DMS 273 treated with DMSO at 0.1 percent for 48 hours (cell line): ENCODE results near the gene ZNF595.
A peak's percentile ranks its signal among the peaks of the same experiment; 100 is the strongest.
"Not testable (repeated sequence)": the region's sequence is repeated elsewhere in the genome, so short reads cannot be mapped to it uniquely, and the experiment has no call there.

Experiments used
- DNase-seq: peaks from one replicate; lab custom pipeline; 2025; lab: John Stamatoyannopoulos, UW

Gene ZNF595

DNA sequence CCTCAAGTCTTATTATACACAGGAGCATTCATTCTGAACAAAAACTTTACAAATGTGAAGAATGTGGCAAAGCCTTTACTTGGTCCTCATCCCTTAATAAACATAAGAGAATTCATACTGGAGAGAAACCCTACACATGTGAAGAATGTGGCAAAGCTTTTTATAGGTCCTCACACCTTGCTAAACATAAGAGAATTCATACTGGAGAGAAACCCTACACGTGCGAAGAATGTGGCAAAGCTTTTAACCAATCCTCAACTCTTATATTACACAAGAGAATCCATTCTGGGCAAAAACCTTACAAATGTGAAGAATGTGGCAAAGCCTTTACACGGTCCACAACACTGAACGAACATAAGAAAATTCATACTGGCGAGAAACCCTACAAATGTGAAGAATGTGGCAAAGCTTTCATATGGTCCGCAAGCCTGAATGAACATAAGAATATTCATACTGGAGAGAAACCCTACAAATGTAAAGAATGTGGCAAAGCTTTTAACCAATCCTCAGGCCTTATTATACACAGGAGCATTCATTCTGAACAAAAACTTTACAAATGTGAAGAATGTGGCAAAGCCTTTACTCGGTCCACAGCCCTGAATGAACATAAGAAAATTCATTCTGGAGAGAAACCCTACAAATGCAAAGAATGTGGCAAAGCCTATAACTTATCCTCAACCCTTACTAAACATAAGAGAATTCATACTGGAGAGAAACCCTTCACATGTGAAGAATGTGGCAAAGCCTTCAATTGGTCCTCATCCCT, 33.6 kb downstream of the ZNF595 start:
- DNase-seq = not testable (repeated sequence)

DNA sequence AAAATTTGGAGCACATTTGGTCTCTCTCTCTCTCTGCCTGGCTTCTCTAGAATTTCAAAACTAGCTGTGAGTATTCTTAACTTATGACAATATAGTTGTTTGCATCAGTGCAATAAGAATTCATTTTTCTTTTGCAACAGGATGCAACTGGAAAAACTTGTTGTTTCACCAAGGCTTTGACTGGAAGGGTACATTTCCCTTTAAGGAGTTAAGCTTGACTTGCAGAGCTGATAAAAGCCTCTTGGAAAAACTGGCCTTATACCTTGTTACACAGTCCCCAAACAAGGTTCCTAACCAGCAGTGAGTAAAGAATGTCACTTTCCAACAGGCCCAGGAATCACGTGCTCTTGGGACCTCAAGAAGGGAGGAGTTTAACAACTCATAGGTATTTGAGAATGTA, 45.3 kb downstream of the ZNF595 start:
- DNase-seq = no peak

GRCh38 chr4:99863-100262, 46.7 kb downstream of the ZNF595 start:
- no peak for DNase-seq

DNA sequence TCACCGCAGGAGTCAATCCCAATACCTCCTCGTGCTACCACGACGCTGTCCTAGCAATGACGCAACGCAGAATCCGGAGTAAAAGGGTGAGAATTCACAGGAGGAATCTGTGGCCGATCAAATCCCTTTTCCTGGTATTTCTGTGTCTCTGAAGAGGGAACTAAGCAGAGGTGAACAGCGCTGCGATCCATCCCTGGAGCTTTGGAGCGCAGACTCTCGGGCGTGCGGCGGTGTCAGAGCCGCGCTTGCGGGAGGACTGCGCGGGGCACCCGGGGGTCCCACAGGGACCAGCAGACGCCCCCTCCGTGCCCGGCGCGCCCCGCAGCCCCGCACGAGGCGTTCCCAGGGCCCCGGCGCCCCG, 53.9 kb downstream of the ZNF595 start:
- no peak for DNase-seq

- no peak for DNase-seq
Observed at GRCh38 chr4:107444-108429, 54.6 kb downstream of the ZNF595 start.

DNA sequence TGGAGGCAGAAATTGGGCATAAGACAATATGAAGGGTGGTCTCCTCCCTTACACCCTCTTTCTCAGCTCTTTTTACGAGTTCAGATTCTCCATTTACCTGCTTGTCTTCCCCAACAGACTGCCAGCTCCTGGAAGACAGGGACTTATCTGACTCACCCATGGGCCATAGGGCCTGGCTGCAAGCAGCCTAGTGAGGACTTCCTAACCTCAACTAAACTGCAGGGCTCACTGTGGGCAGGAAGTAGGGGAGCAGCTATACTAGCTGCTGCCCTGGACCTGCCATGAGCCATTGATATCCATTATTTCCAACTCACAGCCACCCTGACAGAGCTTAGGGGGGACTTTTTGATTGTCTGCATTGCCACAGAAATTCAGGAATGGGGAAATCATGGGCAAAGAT, 59.6 kb downstream of the ZNF595 start:
- DNase-seq = no peak

GRCh38 chr4:113732-114131, 60.6 kb downstream of the ZNF595 start:
- no peak for DNase-seq

- DNase-seq = no peak
Observed at GRCh38 chr4:114149-114548, 61.0 kb downstream of the ZNF595 start.

DNA sequence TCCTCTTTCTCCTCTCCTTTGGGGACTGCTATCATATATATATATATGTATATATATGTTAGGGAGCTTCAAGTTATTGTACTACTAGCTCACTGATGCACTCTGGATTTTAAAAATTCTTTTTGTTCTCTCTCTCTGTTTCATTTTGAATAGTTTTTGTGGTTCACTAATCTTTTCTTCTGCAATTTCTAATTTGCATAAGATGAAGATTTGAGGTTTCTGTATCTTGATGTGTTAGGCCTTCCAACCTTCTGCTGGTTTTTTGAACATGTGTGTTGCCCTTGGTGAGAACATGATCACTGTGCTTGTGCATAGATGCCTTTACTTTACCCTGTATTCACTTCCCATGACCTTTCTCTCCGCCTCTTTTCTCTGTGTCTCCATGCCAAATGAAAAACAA, 63.4 kb downstream of the ZNF595 start:
- no peak for DNase-seq

GRCh38 chr4:120616-121015, 67.5 kb downstream of the ZNF595 start:
- DNase-seq = no peak

DNA sequence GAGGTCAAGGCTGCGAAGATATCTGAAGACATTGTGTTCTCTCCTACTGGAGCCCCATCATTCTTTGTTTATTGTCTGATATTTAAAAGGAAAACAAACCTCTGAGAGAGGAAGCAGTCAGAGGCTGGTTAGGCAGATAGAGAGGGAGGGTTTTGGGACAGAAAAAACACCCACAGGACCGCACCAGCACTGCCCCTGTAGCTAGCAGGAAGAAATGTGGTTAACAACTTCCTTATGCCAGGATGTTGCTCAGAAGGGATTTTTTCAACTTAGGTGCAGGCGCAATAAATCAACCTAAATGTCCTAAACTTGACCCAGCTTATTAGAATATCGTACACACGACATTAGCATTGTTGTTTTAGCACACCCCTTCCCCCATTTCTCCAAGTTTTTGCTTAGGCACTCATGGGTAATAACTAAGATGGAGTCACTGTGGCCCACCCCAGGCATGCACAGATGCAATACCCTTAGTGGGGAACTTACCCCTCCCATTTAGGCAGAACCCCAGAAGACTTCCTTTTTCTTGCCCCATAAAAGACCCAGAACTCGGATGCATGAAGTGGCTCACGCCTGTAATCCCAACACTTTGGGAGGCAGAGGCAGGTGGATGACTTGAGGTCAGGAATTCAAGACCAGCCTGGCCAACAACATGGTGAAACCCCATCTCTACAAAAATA, 68.4 kb downstream of the ZNF595 start:
- no peak for DNase-seq

DNA sequence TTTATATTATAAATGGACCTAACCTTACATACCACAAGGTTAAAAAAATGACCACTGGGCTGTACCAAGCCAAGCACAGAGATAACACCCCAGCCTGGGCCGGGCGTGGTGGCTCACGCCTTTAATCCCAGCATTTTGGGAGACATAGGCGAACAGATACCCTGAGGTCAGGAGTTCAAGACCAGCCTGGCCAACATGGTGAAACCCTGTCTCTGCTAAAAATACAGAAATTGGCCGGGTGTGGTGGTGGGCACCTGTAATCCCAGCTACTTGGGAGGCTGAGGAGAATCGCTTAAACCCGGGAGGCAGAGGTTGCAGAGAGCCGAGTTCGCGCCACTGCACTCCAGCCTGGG, 70.8 kb downstream of the ZNF595 start:
- not testable (repeated sequence) for DNase-seq

- peak; percentile 91 for DNase-seq
Observed at GRCh38 chr4:124275-125081, 71.4 kb downstream of the ZNF595 start, which contains the start of gene ZNF718. TSS of gene ZNF718 (plus strand) at chr4:124501. CDS start at chr4:124671, 170 bp downstream.

- peak; percentile 0 for DNase-seq
Observed at GRCh38 chr4:125091-125771, 72.1 kb downstream of the ZNF595 start.

DNA sequence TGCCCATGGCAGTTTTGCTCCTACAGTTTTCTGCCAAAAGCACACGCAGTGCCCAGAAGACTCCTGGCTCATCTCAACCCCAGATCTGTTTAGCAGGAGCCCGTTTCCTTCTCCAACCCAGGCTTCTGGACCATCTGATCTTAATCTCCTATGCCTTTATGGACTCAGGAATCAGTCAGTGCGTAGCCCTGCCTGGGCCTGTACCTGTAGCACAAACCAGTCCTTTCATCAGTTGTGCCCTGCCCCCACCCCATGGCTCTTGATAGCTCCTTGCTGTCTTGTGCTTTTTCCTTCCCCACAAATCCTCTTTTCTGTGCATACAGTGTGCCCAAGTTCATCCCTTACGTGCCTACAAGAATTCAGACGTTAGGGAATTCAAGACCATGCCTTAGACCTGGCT, 72.7 kb downstream of the ZNF595 start:
- DNase-seq = no peak

DNA sequence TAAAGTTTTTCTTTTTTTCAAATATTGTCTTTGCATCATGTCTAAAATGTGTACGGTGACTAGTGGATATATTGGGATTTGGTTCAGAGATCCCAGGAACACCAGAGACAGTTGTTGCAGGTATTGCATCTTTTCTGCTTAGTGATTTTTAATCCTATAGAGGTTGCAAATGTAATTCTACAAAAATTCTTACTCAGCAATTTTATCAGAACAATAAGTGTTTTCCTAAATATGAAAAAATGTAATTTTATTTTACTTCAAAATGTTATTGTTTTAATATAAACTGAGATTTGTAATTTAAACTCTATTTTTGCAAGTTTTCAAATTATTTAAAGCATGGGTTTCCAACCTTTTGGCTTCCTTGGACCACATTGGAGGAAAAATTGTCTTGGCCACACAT, 79.4 kb downstream of the ZNF595 start:
- no peak for DNase-seq
